Mesendoderm (in vitro differentiated cells): ENCODE measurements around the gene SNRNP25.

Experiments used
- DNase-seq: peaks from one replicate; pipeline ENCODE4 v3.0.0; 2013
- H2AK5ac ChIP-seq: 2 replicates; pipeline ENCODE4 v1.6.1; 2013; ENCODE audit warnings: low read length, inconsistent platforms
- H2BK120ac ChIP-seq: 2 replicates; pipeline ENCODE4 v1.6.1; 2013; ENCODE audit warnings: low read depth, mild to moderate bottlenecking, low read length, moderate library complexity, mixed read lengths
- H2BK15ac ChIP-seq: replicated peaks from 2 replicates; pipeline ENCODE4 v1.6.1; 2013; ENCODE audit warnings: low read depth, mild to moderate bottlenecking, moderate library complexity
- H2BK5ac ChIP-seq: 2 replicates; pipeline ENCODE4 v1.6.1; 2013; ENCODE audit warnings: low read length, inconsistent platforms
- H3K18ac ChIP-seq: 2 replicates; pipeline ENCODE4 v1.6.1; 2013; ENCODE audit warnings: mild to moderate bottlenecking, low read length, mixed read lengths
- H3K23ac ChIP-seq: one replicate; pipeline ENCODE4 v1.6.1; 2013; ENCODE audit warnings: low read length
- H3K27ac ChIP-seq: 2 replicates; pipeline ENCODE4 v1.5.1; 2013; ENCODE audit warnings: low read depth, mild to moderate bottlenecking, inconsistent platforms, low read length, moderate library complexity
- H3K27me3 ChIP-seq: 2 replicates; pipeline ENCODE4 v1.6.1; 2013; ENCODE audit warnings: low read length, control low read depth, mild to moderate bottlenecking, inconsistent platforms; ENCODE audit not compliant: insufficient read depth, poor library complexity
- H3K36me3 ChIP-seq: 2 replicates; pipeline ENCODE4 v1.6.1; 2013; ENCODE audit warnings: low read length, inconsistent platforms; ENCODE audit not compliant: control insufficient read depth, insufficient read depth
- H3K4ac ChIP-seq: one replicate; pipeline ENCODE4 v1.6.1; 2013; ENCODE audit warnings: low read depth, mild to moderate bottlenecking, low read length, moderate library complexity
- H3K4me1 ChIP-seq: 2 replicates; pipeline ENCODE4 v1.6.1; 2013; ENCODE audit warnings: low read depth, low read length, inconsistent platforms; ENCODE audit not compliant: control insufficient read depth
- H3K4me2 ChIP-seq: 2 replicates; pipeline ENCODE4 v1.6.1; 2013; ENCODE audit warnings: low read length
- H3K4me3 ChIP-seq: 2 replicates; pipeline ENCODE4 v1.5.1; 2013; ENCODE audit warnings: mild to moderate bottlenecking, low read length
- H3K56ac ChIP-seq: one replicate; pipeline ENCODE4 v1.6.1; 2013; ENCODE audit warnings: low read length
- H3K79me1 ChIP-seq: 2 replicates; pipeline ENCODE4 v1.6.1; 2013; ENCODE audit warnings: low read length, inconsistent platforms
- H3K79me2 ChIP-seq: 2 replicates; pipeline ENCODE4 v1.6.1; 2013; ENCODE audit warnings: mild to moderate bottlenecking, low read length; ENCODE audit not compliant: control insufficient read depth, insufficient read depth
- H3K9ac ChIP-seq: 2 replicates; pipeline ENCODE4 v1.6.1; 2013; ENCODE audit warnings: low read length, inconsistent platforms
- H4K5ac ChIP-seq: one replicate; pipeline ENCODE4 v1.6.1; 2013; ENCODE audit warnings: low read length
- H4K8ac ChIP-seq: one replicate; pipeline ENCODE4 v1.6.1; 2013; ENCODE audit warnings: low read depth, mild to moderate bottlenecking, control low read depth, low read length, moderate library complexity
- WGBS: extraction: QIAGEN DNeasy Blood & Tissue Kit; methylation state at CpG from one replicate; pipeline ENCODE4 v1.1.7; 2013; ENCODE audit warnings: low lambda C conversion rate, missing lambda C conversion rate; ENCODE audit not compliant: insufficient coverage; ENCODE audit errors: extremely low coverage; 5-methylcytosine and 5-hydroxymethylcytosine counted together

The SNRNP25 gene

GRCh38 chr16:102060-102855 is 48.6 kb downstream of the SNRNP25 start:
- Histone ChIP-seq H3K4ac (no peak overlapping the region), H3K9ac (no peak overlapping the region), H3K79me1 (no peaks in the 10 kb centered on the region), H4K5ac (no peak overlapping the region), H3K4me1 (no peaks in the 10 kb centered on the region), H3K27me3 (no peaks in the 10 kb centered on the region), H2BK15ac (no peak overlapping the region), H3K56ac (no peak overlapping the region), H3K23ac (no peak overlapping the region), H2BK5ac (no peak overlapping the region), H3K36me3 (no peaks in the 10 kb centered on the region), H3K4me2 (no peak overlapping the region), H3K18ac (no peak overlapping the region), H4K8ac (no peak overlapping the region), H3K79me2 (no peaks in the 10 kb centered on the region), H3K27ac (no peak overlapping the region), H2BK120ac (no peak overlapping the region), H3K4me3 (no peak overlapping the region), H2AK5ac (no peak overlapping the region)
- no CpG with 5 or more reads among the region's 19 CpGs for WGBS
- no peak for DNase-seq

GRCh38 chr16:104355-104754 is 50.7 kb downstream of the SNRNP25 start:
- H3K79me1 ChIP-seq, result no peaks in the 10 kb centered on the region
- no peak for DNase-seq

GRCh38 chr16:104928-105327 is 51.3 kb downstream of the SNRNP25 start:
- Histone ChIP-seq H3K4me1 (no peaks in the 10 kb centered on the region), H3K27me3 (no peaks in the 10 kb centered on the region), H3K79me1 (no peaks in the 10 kb centered on the region), H3K27ac (no peak overlapping the region), H2AK5ac (no peak overlapping the region), H3K56ac (no peak overlapping the region), H3K36me3 (peaks cover 1% of the 10 kb centered on the region), H4K8ac (no peak overlapping the region), H3K18ac (no peak overlapping the region), H4K5ac (no peak overlapping the region), H3K4me3 (no peak overlapping the region), H3K4ac (no peak overlapping the region), H2BK120ac (no peak overlapping the region), H3K23ac (no peak overlapping the region), H2BK5ac (no peak overlapping the region), H3K9ac (no peak overlapping the region), H2BK15ac (no peak overlapping the region), H3K79me2 (no peaks in the 10 kb centered on the region), H3K4me2 (no peak overlapping the region)
- WGBS, result no CpG with 5 or more reads among the region's 3 CpGs
- no peak for DNase-seq

More at GRCh38 chr16:104355-104754, 50.7 kb downstream of the SNRNP25 start:
- no peak overlapping the region for H3K27ac ChIP-seq
- H3K4me1 ChIP-seq, result no peaks in the 10 kb centered on the region
- no peak overlapping the region for H2BK120ac ChIP-seq
- H3K4me2 ChIP-seq, result no peak overlapping the region
- H3K18ac ChIP-seq, result no peak overlapping the region
- no peak overlapping the region for H3K4me3 ChIP-seq
- peaks cover 1% of the 10 kb centered on the region for H3K36me3 ChIP-seq
- H3K23ac ChIP-seq, result no peak overlapping the region
- no peak overlapping the region for H3K9ac ChIP-seq
- no peak overlapping the region for H2BK15ac ChIP-seq
- no peaks in the 10 kb centered on the region for H3K27me3 ChIP-seq
- H2BK5ac ChIP-seq, result no peak overlapping the region
- H3K4ac ChIP-seq, result no peak overlapping the region
- H3K79me2 ChIP-seq, result no peaks in the 10 kb centered on the region
- H4K5ac ChIP-seq, result no peak overlapping the region
- no peak overlapping the region for H3K56ac ChIP-seq
- no peak overlapping the region for H4K8ac ChIP-seq
- no CpG with 5 or more reads among the region's 5 CpGs for WGBS
- H2AK5ac ChIP-seq, result no peak overlapping the region

- no peak overlapping the region for H4K8ac ChIP-seq
- H3K4me1 ChIP-seq, result no peaks in the 10 kb centered on the region
- no peak overlapping the region for H3K23ac ChIP-seq
- WGBS, result no CpG with 5 or more reads among the region's 6 CpGs
- H2BK5ac ChIP-seq, result no peak overlapping the region
- H3K18ac ChIP-seq, result no peak overlapping the region
- H2AK5ac ChIP-seq, result no peak overlapping the region
- H3K27me3 ChIP-seq, result no peaks in the 10 kb centered on the region
- H3K36me3 ChIP-seq, result peaks cover 1% of the 10 kb centered on the region
- no peaks in the 10 kb centered on the region for H3K79me1 ChIP-seq
- no peak overlapping the region for H3K9ac ChIP-seq
- H3K79me2 ChIP-seq, result no peaks in the 10 kb centered on the region
- H2BK15ac ChIP-seq, result no peak overlapping the region
- no peak overlapping the region for H3K27ac ChIP-seq
- H2BK120ac ChIP-seq, result no peak overlapping the region
- no peak overlapping the region for H4K5ac ChIP-seq
- peak; percentile 31 for DNase-seq
- no peak overlapping the region for H3K4me2 ChIP-seq
- no peak overlapping the region for H3K4ac ChIP-seq
- H3K4me3 ChIP-seq, result no peak overlapping the region
- H3K56ac ChIP-seq, result no peak overlapping the region
Measured at GRCh38 chr16:105521-105920, 51.9 kb downstream of the SNRNP25 start.

GRCh38 chr16:106623-107324 is 53.1 kb downstream of the SNRNP25 start:
- no peak overlapping the region for H3K4me3 ChIP-seq
- peak; percentile 86 for DNase-seq
- no peaks in the 10 kb centered on the region for H3K79me1 ChIP-seq
- no peak overlapping the region for H2AK5ac ChIP-seq
- H3K4me2 ChIP-seq, result no peak overlapping the region
- no peak overlapping the region for H2BK15ac ChIP-seq
- no CpG with 5 or more reads among the region's 6 CpGs for WGBS
- no peak overlapping the region for H3K18ac ChIP-seq
- no peak overlapping the region for H2BK5ac ChIP-seq
- H3K27me3 ChIP-seq, result no peaks in the 10 kb centered on the region
- H3K4ac ChIP-seq, result no peak overlapping the region
- no peak overlapping the region for H2BK120ac ChIP-seq
- H3K36me3 ChIP-seq, result peaks cover 1% of the 10 kb centered on the region
- no peak overlapping the region for H4K8ac ChIP-seq
- H3K27ac ChIP-seq, result no peak overlapping the region
- H3K23ac ChIP-seq, result no peak overlapping the region
- H3K79me2 ChIP-seq, result no peaks in the 10 kb centered on the region
- H3K4me1 ChIP-seq, result no peaks in the 10 kb centered on the region
- no peak overlapping the region for H3K56ac ChIP-seq
- H4K5ac ChIP-seq, result no peak overlapping the region
- no peak overlapping the region for H3K9ac ChIP-seq
